ENCODE measurements around the gene CAMKV.
"Not testable (repeated sequence)": the region's sequence is repeated elsewhere in the genome, so short reads cannot be mapped to it uniquely, and the experiment has no call there.

The CAMKV gene, protein sequence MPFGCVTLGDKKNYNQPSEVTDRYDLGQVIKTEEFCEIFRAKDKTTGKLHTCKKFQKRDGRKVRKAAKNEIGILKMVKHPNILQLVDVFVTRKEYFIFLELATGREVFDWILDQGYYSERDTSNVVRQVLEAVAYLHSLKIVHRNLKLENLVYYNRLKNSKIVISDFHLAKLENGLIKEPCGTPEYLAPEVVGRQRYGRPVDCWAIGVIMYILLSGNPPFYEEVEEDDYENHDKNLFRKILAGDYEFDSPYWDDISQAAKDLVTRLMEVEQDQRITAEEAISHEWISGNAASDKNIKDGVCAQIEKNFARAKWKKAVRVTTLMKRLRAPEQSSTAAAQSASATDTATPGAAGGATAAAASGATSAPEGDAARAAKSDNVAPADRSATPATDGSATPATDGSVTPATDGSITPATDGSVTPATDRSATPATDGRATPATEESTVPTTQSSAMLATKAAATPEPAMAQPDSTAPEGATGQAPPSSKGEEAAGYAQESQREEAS

GRCh38 chr3:49869525-49870126, at the start of gene CAMKV:
Gene CAMKV (minus strand): TSS chr3:49869906. CDS start chr3:49862388, 7,518 bp downstream.
- DNase-seq: peak; percentile 18

GRCh38 chr3:49917806-49918590, 48.3 kb upstream of the CAMKV start:
- DNase-seq: not testable (repeated sequence)

DNA sequence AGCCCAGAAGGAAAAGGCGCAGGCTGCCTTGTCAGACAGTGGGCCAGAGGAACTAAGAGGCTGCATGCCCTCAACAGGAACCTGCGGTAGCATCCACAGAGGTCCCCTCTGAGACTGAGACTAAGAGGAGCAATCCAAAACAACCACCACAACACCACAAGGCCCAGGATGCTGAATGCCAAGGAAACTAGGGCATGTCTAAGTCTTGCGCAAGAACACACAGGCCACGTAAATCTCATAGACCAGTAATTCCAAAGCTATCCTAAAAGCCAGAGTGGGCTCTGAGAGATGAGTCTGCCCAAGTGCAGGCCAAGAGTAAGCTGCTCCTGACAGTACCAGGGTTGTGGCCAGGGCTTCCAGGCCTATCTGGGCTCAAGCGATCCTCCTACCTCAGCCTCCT, 47.0 kb upstream of the CAMKV start:
- no peak for DNase-seq

- DNase-seq: no peak
Measured at GRCh38 chr3:49914906-49915305, 45.2 kb upstream of the CAMKV start.

- no peak for DNase-seq
Measured at GRCh38 chr3:49912881-49913281, 43.2 kb upstream of the CAMKV start.

DNA sequence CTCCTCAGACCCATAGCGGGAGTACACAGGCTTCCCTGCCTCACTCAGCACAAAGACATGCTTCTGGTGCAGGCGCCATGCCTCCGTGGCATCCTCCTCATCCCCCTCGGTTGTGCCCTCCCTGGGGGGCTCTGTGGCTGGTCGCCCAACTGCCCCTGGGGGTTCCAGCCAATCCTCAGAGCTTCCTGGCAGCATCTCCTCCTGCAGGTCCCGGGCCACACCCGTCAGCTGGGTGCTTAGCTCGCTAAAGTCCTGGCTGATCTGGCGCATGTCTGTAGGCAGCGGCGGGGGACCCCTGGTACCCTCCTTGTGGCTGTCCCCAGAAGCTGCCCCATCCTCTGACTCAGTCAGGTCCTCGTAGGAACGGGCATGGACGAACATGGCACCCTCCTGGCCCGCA, 41.9 kb upstream of the CAMKV start:
- no peak for DNase-seq

GRCh38 chr3:49911124-49911420, 41.4 kb upstream of the CAMKV start:
- no peak for DNase-seq

- DNase-seq: no peak
Measured at GRCh38 chr3:49910409-49911123, 40.9 kb upstream of the CAMKV start.

DNA sequence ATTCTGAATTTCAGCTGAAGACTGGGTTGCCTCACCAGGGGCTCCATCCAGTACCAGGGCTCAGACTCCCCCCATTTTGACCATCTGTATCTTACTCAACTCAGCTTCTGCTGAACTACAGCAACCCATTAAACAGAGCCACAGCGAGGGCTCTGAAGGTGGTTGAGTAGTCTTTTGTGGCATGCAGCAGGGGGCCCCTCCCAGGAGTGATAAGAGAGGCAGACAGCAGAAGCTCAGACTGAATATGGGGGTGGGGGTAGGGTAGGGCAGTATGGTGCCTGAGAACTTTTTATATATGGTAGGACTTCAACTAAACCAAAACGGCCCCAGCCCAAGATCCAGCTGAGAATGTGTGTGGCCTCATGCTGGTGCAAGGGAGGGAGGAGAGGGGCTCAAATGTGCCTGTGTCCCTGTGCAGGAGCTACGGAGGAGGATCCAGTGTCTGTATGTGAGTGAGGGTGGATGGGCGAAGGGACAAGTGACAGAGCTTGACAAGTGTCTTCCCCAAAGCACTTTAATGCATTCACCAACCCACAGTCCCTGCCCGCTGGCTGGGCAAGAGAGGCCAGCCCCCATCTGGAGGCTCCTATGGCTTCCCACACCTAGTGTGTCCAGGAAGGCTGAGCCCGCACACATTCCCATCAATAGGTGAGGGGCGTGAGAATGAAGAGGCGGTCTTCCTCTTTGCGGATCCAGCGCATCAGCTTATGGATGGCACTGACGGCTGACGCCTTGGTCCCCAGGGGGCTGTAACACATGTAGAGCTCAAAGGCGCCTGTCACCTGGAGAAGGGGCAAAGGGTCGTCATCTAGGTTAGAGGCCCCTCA, 38.9 kb upstream of the CAMKV start:
- no peak for DNase-seq

- no peak for DNase-seq
Measured at GRCh38 chr3:49906073-49906743, 36.5 kb upstream of the CAMKV start.

DNA sequence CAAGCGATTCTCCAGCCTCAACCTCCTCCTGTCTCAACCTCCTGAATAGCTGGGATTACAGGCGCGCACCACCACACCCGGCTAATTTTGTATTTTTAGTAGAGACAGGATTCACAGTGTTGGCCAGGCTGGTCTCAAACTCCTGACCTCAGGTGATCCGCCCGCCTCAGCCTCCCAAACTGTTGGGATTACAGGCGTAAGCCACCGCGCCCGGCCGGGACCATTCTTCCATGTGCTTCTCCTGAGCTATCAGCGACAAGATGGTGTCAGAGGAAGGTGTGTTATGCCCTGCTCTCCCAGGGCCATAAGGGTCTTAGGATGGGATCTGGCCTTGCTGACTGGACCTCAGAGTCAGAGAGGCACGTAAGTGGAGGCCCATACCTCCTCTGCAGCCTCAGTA, 34.7 kb upstream of the CAMKV start:
- not testable (repeated sequence) for DNase-seq

DNA sequence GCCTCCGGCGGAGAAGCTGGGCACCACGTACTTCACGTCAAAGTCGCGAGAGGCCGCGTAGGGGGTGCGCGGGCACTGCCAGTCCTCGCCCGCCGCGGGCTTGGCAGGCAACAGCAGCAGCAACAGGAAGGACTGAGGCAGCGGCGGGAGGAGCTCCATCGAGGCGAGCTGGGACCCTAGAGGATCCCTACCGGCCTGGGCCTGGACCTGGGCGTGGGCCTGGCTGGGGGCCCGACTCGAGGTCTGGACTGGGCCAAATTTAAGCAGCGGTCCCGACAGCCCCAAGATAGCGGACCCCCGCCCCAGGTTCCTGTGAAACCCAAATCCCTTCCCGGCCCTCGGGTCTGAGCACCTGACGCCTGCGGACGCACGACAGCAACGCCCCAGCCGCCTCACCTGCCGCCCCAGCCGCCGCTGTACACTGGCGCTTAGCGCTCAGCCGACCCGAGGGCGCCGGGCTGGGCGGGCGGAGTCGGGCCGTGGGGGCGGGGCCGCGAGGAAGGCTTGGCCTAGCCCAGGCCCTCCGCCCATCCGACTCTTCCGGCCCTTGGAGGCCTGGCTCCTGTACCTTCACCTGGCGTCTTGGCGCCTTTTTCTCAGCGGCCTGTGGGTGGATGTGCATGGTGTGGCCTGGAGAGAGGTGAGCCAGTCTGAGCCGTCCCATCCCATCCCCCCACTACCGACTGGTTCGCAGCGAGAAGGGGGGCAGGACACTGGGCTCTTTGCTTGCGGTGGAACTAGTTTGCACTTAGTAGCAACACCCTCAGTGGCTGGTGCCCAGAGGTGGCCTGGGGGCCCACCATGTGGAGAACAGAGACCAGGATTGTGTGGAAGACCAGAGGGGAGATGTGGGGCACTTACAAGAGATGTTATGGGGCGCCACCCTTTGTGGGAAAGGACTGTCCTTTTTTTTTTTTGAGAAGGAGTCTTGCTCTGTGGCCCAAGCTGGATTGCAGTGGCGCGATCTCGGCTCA, 34.0 kb upstream of the CAMKV start, which contains the start of gene MST1R:
MST1R (minus strand) TSS at position 423 of the 974 bp plus-strand sequence; CDS start at position 159, 264 bp downstream.
- peak; percentile 96 for DNase-seq

DNA sequence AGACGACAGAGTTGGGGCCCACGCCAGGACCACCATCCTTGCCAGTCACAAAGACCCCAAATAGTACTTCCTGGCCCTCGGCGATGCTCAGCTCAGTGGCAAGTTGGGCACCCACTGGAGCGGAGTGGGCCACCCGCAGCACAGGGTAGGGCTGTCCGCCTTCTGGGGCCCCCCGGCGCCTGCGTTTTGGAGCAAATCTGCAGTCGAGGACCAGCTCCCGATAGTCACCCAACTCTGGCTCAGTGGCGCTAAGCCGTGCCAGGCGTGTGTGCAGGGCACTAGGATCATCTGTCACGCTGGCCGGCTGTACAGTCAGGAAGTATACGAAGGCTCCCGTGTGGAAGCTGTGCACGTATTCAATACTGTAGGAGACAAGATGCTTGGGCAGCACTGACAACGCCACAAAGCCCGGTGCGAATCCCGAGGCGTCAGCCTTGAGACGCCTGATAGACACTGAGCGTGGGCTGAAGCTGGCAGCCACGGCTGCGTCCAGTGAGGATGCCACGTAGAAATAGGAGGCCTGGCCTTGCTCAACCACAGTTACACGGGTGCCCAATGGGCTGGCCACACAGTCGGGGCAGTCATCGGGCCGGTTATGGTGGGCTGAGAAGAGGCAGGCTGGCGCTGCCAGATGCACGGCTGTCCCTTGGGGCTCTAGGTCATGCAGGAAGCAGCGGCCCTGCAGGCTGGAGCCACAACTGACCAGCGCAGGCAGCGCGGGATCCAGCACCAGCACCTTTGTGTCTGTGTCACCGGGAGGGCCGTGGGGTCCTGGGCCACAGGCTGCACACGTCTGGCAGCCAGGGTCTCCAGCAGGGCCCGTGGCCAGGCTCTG, 33.0 kb upstream of the CAMKV start:
- no peak for DNase-seq

DNA sequence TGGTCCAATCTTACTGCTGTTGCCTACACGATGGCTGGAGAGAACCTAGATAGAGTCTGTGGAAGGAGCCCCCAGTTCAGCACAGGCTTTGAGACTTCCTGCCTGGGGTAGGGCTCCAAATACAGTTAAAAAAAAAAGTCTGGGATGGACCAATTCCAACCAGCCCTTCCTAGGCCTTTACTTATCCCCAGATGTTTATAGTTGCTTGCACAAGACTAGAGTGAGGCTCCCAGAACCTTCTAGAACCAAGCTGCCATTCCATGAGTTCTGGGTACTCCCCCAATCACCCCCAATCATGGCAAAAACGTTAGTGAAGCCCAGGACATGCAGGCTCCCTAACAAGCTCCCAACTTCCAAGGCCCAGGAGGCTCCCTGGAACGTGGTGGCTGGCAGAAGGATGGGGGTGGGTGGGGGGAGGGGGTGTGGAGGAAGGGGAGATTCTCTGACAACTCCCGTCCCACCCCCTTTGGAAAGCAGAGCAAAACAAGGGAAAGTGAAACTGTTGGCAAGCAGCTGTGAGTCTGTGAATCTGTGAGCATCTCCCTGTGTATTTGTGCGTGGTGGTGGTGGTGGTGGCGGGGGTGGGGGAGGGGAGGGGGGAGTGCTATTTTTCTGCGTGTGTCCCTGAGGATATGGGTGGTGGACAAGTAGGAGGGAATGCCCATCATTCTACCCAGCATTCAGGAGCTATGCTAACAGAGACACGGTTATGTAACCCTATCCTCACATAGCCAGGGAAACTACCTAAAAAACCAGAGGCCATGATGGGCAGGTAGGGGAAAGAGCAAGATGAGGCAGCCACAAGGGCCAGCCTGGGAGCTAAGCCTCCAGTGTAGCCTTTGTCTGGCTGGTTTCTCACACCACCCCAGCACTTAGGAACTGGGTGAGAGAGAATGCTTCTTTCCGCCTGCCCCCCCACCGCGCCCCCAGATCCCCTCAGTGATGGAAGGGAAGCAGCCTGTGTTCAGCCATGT, 31.9 kb upstream of the CAMKV start:
- DNase-seq: no peak

DNA sequence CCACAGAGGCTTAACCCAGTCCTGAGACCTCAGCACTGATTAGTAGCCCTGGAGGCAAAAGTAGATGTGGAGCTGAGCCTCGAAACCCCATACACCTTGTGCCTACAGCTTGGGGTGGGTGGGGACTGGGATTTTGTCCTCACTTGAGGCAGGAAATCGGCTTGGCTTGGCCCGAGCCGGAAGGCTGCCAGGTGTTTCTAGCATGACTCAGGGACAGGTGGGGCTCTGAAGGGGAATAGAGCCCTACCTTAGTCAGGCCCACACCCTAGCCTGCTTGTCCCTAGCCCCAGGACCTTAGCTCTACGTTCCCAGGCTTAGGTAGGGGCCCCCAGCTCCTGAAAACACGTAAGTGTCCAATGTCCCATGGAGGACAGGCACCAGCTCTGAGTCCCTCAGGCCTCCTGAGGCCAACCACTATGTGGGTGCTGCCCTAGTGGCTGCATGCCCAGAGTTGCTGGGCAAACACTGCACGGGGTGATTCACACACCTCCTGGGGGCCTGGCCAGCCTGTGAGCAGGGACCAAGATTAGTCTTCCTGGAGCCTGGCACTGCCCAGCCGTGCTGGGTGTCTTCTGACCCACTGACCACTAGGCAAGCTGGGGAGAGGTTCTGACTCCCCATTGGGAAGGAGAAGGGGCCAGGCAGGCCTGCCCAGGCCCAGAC, 30.9 kb upstream of the CAMKV start:
- DNase-seq: peak; percentile 56

GRCh38 chr3:49899815-49900214, 30.1 kb upstream of the CAMKV start:
- DNase-seq: no peak

DNA sequence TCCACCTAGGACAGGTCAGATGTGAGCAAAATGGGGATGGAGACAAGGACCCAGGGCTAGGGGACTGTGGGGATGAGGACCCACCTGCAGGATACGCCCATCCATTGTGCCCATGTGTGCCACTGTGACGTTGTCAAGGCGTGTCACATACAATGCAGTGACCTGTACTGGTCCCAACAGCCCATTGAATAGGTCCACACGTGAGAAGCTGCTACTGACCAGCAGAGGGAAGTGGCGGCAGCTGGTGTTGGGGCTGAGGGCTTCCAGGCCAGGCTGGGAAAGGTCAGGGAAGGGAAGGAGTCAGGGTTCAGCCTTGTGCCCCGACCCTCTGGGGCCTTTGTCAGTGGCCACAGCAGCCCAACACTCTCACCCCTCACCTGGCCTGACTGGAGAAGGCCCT, 29.3 kb upstream of the CAMKV start:
- no peak for DNase-seq
